ENCODE data around the gene SAMM50.

Gene SAMM50

GRCh38 chr22:44001521-44001920, 46.3 kb downstream of the SAMM50 start:
- TF ChIP-seq CTCF (IDR thresholded peaks at IDR 0.05) (no peak), ZFX (IDR thresholded peaks at IDR 0.05; ENCODE audit: borderline replicate concordance) (no peak)
- H3K27ac ChIP-seq = no peak overlapping the region

- no peak overlapping the region for H3K27ac ChIP-seq
- TF ChIP-seq CTCF (IDR thresholded peaks at IDR 0.05) = no peak
- TF ChIP-seq ZFX (IDR thresholded peaks at IDR 0.05; ENCODE audit: borderline replicate concordance) = no peak
Measured at GRCh38 chr22:44002324-44002723, 47.1 kb downstream of the SAMM50 start.

GRCh38 chr22:44002997-44003396, 47.8 kb downstream of the SAMM50 start:
- TF ChIP-seq ZFX (IDR thresholded peaks at IDR 0.05; ENCODE audit: borderline replicate concordance) = no peak
- TF ChIP-seq CTCF (IDR thresholded peaks at IDR 0.05) = no peak
- no peak overlapping the region for H3K27ac ChIP-seq

GRCh38 chr22:44003405-44004103, 48.3 kb downstream of the SAMM50 start:
- TF ChIP-seq ZFX (IDR thresholded peaks at IDR 0.05; ENCODE audit: borderline replicate concordance) (no peak), CTCF (IDR thresholded peaks at IDR 0.05) (no peak)
- H3K27ac ChIP-seq = no peak overlapping the region

- TF ChIP-seq CTCF (IDR thresholded peaks at IDR 0.05) = no peak
- TF ChIP-seq ZFX (IDR thresholded peaks at IDR 0.05; ENCODE audit: borderline replicate concordance) = no peak
- H3K27ac ChIP-seq = no peak overlapping the region
Measured at GRCh38 chr22:44004104-44004460, 48.8 kb downstream of the SAMM50 start.

GRCh38 chr22:44005524-44005923, 50.3 kb downstream of the SAMM50 start:
- no peak overlapping the region for H3K27ac ChIP-seq
- TF ChIP-seq CTCF (IDR thresholded peaks at IDR 0.05) (no peak), ZFX (IDR thresholded peaks at IDR 0.05; ENCODE audit: borderline replicate concordance) (no peak)

GRCh38 chr22:44012162-44012561, 56.9 kb downstream of the SAMM50 start:
- TF ChIP-seq CTCF (IDR thresholded peaks at IDR 0.05) = no peak
- no peak for TF ChIP-seq ZFX (IDR thresholded peaks at IDR 0.05; ENCODE audit: borderline replicate concordance)
- no peak overlapping the region for H3K27ac ChIP-seq

Data from 22Rv1 (cell line).